GM03348 (cell line): ENCODE measurements around the gene COPS8.

Source experiments
- DNase-seq: peaks from one replicate; pipeline ENCODE4 v3.0.0; 2012; ENCODE audit warnings: low spot score

COPS8 gene

DNA sequence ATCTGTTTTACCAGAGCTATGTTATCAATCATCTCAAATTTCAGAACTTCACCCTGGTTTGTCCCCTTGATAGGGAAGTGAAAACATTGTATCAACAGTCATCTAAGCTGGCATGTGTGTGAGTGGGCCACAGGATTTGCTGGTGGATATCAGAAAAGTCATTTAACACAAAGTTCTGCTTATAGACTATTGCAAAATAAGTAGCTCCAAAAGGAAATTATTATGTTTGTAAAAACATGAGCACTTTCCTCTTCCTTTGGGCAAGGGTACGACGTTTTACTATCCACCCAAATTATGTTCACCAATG, 20.7 kb upstream of the COPS8 start:
- no peak for DNase-seq

DNA sequence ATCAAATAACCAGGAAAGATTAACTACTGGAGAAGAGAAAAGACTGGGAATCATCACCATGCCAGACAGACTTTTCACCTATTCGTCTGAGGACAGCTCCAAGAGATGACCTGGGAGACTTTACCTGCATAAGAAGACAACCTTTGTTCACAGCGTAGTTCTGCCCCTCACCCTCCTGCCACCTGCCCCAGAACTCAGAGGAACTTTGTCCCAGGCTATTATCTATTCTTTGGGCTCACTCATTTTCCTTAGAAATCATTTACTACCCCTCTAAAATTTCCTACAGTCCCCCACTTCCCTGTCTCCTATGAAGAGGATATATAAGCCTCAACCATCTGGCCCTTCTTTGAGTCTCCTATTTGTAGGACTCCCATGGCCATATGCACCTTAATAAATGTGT, 19.3 kb upstream of the COPS8 start:
- DNase-seq: no peak

DNA sequence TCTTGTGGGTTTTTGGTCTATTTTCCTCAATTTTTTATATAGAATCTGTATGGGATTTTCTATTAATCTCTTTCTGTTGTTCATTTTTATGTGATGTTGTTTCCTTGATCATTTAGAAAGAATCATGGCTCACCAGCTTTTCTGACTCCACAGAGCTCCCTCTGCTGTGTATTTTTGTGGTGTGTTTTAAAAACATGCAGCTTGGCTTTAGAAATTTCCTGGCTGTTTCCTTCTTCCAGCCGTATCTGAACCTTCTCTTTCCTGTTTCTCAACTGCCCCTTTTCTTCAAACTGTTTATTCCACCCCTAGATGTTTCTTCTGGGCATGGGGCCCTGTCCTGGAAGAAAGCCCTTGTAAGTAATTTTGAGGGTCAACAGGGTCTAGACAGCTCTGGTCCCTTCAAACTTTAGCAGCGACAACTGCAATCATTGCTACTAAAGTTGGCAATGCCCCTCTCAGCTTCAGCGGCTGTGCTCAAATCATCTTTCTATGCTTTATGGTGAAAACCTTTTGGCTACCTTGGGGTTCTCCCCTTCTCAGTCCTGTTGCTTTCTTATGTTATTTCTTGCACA, 17.6 kb upstream of the COPS8 start:
- no peak for DNase-seq

DNA sequence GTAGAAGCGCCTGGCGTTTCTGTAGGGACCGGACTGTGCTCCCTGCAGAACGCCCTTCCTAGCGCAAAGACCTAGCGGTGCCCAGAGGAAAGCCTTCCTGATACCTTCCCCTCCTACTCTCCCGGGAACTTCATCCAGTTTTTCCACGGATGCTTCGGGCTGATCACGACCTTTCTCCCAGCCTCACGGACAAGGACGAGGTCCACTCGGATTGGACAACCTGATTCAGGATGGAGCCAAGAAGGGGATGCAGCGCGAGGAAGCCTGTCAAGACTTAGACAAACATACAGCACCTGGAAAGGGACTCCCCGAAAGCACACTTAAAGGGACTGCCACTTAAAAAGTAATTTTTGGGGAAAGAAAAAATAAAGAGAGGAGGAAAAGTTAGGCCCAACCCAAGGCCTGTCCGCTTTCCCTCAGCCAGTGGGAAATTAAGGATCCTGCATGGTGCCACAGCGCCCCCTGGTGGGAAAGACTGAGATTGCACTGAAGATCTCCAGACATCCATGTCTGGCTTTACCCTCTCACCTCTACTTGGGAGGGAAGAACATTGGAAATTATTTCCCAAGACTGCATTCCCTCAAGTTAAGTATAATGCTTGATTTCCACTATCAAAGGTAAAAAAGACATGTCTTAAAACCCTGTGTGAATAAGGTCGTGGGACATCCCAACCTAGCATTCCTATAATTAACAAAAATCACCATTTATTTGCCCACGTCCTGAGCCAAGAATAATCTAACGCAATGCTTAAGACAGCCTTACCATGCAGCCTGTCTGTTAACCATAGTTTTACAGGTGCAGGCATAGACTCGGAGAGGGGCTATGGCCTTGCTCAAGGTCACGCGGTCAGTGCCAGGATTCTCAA, 13.4 kb upstream of the COPS8 start:
- DNase-seq: peak; percentile 79

DNA sequence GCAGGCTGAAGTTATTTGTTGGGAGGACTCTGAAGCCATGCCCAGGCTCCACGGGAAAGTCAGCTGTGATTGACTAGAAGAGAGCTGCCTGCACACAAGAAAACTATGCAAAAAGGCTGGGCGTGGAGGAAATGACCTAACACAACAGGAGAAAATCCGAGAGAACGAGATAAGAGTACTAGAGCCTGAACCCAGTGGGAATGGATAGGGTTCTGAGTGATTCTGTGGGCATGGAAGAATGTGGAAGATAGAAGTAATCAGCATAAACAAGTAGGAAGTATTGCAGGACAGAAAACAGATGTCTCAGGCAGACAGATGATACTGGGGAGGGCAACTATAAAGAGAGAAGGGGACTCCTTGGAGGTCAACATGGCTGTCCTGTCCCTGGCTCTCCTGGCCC, 12.1 kb upstream of the COPS8 start:
- peak; percentile 82 for DNase-seq

DNA sequence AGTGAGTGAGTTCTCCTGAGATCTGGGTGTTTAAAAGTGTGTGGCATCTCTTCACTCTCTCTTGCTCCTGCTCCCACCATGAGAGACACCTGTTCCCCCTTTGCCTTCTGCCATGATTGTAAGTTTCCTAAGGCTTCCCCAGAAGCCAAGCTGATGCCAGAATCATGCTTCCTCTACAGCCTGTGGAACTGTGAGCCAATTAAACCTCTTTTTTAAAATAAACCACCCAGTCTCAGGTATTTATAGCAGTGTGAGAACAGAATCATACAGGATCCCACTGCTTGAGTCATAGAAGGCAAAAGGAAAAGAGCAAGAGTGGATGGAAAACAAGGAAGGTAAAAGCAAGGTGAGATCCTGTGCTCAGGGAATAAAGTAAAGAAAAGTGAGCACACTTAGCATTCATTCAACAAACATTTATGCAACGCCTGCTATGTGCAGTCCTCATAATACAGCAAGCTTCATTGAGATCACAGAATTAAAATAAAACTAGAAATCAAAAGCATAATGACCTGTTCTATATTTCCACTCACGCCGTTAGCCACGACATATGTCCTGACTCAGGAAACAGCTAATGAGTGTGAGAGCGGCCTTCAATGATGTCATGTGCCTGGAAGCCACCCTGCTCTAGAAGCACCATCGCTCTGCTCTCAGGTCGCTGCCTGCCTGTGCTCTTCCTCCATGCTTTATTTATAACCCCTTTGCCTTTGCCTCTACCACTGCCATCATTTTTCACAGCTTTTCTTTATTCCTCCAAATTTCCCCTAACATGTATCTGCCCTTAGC, 11.3 kb upstream of the COPS8 start:
- DNase-seq: no peak

DNA sequence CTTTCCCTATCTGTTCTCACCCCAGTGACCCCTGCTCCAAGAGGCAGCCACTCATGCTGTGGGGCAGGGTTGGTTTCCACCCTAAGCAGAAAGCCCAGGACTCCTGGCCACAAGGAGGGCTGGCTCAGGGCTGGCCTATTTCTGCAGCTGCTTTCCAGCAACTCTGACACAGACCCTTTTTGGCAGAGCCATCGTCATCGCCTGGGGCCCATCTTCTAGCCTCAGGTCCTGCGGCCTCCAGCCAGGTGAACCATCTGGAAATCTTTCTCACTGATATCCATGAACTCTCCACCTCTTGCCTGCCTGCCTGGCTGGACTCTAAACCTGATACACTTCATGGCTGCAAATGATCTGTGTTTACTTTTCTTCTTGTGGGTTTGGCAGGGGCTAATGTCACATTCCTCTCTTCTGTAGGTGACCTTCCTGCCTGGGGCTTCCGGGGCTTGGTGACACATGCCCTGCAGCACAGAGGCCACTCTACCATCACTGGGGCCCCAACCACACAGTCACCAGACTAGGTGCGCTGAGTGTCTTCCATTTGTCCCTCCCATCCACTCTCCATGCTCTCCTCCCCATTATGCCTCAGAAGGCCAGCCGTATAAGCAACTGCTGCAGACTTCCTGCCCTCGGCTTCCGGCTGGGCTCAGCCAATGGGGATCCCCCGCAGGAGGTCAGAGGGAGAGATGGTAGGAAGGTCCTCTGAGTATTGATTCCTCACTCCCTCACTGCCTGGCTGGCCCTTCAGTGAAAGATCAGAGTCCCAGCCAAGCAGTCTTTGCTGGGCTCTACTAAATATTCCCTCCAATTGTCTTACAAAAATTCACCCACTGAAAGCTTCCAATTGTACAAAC, 9.7 kb upstream of the COPS8 start:
- no peak for DNase-seq

DNA sequence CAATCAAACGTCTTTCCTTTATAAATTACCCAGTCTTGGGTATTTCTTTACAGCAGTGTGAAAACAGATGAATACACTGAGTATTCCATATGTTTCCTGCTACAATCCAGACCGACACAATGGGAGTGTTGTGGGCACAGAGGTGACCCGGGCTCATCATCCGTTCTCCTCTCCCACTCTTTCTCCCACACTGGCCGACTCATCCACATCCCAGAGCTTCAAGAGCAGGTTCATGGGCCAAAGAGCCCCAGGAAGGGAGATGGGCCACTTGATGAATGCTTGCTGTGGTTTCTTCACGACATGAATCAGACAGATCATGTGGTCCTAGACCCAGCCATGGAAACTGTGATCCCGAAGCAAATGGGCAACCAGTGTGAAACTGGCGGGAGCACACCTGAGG, 4.1 kb upstream of the COPS8 start:
- DNase-seq: no peak

DNA sequence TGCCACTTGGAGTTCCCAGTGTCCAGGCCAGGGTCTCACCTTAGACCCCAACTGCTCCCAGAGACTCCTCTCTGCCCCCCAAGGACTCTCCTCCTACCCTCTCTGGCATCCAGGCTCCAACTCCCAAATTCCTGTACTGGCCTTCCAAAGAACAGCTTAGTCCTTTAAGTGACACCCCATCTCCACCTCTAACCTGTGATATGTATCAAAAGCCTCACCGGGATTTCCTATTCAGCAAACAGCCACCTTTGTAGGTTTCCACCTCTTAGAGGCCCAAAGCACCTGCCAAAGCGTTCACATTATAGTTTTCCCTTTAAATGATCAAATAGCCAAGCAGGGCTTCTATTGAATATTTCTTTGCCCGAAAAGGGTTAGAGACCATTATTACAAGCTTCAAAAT, 2.7 kb upstream of the COPS8 start:
- no peak for DNase-seq

DNA sequence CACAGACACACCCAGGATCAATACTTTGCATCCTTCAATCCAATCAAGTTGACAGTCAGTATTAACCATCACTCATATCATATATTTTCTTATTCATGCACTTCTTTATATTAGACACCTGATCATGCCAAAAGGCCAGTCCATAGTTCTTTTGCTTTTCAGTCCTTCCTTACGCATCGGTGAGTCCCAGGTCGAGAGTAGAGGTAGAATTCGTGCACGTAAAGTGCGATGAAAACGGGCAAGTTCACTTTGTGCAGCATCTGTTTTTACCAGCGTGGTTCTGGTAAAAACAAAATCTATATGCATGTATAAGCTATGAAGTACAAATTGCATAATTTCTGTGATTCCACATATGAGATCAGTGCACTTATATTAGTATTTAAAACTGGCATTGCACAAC, 1.2 kb upstream of the COPS8 start:
- no peak for DNase-seq

DNA sequence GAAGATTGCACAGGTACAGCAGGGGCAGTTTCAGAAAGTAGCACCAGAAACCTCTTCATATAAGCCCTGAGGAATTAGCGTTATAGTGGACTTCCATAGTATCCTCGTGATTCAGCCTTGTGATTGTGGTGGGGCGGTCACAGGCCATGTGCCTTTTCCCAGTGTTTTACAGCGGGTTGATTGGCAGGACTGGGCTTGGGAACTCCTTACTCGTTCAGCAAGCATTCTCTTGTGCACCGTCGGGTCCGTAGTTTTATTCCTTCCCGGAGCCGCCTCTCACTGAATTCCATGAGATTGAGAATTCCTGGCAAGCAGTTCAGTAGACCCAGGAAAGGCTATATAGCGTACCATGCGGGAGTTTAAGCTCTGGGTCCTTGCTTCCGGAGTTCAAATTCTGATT, 5.2 kb downstream of the COPS8 start:
- no peak for DNase-seq

DNA sequence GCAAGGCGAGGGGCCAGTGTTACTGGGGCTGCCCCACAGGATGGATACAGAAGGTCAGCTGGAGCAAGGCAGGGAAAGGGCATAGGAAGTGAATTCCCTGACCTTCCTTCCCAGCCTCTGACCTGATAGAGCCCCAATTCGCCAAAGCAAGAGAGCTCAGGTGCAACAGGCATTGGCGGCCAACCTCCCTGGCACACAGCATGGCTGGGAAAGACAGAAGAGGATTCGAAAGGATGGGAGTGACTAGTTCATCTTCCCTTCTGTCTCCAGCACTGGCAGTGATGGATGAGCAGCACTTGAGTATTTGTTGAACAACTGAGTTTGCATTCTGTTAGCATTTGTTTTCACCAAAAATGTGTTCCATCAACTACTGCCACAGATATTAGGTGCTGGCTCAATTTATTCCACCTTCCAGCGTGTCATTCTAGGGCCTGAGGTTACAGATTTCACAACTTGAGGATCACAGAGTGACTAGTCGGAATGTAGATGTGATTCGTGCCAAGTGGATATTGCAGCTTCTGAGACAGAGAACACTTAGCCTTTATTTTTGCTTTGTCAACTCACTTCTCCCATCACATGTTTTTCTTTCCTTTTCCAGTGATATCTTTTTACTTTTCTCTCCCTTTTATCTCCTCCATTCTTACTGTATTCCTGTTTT, 6.2 kb downstream of the COPS8 start:
- peak; percentile 51 for DNase-seq

DNA sequence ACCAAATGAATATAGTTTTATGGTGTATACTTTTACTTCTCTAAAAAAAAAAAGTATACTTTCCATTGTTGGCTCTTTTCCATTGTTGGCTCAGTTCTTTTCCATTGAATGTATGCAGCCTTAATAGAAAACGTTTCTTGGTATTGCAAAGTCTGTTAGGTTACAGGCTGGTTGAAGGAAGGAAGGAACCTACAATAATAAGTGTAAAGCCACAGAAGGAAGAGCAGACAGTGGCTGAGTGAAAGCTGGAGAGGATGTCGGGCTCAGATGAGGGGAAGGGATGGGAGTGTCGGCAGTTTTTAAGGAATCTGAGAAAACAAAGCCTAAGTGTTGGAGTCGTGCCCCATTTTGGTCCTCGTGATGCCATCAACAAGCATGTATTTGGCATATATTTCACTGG, 6.8 kb downstream of the COPS8 start:
- no peak for DNase-seq

DNA sequence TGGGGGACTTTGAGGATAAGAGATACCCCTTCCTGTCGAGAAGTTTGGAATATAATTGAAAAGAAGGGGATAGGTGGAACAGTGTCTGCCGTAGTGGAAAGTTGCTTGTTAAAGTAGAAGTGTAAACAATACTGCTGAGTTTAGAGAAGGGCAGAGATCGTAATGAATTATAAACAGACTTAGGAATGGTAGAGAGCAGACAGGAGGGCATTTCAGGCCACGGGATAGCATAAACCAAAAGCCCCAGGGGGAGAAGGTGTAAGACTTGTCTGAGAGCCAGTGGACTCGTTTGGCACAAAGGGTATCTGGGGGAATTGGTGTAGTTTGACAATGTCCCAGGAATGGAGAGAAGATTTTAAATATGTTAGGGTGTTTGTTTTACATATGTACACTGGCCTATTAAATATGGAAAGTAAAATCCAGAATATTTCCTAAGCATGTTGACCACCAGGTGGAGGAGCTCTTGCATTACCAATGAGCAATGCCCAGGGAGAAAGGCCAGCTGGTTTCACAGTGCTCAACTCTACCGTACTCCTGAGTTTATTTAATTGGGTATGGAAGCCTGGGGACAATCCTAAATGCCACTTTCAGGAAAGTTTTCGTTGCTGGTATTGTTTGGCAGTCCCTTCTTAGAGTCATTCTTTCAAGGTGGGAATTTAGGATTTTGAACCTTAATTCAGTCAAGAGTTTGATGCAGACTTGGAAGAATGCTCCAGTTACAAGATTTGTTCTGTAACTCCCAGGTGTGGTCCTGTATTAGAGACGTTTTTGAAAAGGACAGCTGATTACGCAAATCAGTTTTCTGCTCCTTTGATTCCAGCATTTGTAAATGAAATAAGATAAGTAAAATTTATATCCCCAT, 7.5 kb downstream of the COPS8 start:
- peak; percentile 64 for DNase-seq

DNA sequence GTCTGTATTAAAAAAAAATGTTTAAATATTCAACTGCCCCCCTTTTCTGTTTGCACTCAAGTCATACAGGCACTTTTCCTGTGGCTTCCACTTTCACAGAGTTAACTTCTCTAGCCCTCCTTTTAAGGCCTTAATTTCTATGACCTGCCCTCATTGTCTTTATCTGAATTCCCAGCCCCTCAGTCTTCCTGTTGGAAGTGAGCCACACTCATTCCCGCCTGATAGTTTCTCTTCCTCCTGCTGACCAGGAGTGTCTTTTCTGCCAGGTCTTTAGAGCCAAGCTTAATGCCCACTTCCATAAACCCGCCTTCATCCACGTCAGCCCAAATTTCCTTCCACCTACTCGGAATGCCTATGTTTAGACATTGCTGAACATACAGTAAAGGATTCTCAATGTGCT, 10.5 kb downstream of the COPS8 start:
- no peak for DNase-seq

DNA sequence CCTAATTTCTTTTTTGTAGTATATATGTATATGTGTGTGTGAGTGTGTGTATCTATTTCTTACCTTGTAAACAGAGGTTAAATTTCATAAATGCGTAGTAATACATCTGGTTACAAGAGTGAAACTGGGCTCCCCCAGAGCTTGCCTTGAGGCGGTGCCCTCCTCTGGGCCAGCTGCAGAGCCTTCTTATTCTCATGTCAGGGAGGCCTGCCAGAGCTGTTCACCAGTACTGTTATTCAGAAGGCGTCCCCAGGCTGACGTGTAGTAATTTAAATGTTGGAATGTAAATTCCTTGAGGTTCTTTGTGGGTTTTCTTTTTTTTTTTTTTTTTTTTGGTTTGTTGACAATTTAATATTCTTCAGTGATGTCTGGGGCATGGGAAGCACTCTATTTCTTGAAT, 11.2 kb downstream of the COPS8 start:
- DNase-seq: no peak

DNA sequence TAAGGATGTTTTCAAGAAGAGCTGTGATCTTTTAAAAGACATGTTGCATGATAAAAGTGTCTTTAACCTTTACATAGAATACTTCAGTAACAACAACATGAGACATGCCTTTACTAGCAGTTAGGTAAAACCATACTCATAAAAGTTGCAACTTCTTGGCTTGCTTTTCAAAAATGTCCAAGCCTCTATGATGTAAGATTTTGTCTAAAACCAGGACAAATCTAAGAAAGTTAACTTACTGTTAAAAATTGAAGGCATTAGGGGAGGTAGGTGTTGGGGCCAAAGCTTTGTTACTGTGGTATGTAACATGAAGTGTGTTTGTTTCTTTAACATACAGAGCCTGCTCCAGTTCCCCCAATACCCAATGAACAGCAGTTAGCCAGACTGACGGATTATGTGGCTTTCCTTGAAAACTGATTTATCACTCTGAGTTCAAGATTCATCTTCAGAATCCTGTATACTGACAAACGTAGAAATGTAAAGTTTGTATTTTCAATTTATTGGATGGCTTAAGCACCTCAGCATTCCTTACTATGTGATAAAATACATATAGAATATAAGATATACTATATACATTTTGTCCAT, 11.7 kb downstream of the COPS8 start:
- no peak for DNase-seq

DNA sequence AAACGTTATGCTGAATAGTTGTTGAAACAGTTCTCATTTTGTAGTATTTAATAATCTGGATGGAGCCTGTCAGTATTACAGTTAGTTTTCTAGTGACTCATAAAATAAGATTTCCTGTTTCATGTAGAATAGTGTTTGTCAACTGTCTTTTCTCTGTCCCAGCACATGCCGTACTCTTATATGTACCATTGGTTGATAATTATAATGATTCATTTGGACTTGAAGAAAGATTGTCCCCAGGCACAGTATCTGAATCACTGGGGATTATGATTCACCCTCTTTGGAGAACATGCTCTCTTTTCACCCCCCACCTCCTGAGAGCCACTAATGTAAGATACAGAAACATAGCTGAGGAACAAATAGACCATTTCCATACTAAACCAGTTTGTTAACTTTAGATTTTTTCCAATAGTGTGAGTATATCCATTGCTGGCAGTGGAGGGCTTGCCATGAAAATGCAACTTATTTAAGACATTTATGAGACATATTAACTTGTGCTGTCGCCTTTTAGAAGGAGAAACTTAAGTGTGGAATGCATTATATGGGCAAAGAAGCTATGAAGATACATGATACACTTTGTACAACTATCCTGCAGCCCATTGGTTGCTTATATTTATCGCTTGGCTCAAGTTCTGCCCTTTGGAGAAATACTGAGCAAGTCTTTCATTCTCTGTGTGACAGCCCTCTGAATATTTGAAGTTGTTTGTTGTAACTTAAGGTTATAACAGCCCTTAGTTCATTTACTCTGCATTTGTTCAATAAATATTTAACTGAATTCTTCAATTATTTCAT, 12.4 kb downstream of the COPS8 start:
- DNase-seq: peak; percentile 57

DNA sequence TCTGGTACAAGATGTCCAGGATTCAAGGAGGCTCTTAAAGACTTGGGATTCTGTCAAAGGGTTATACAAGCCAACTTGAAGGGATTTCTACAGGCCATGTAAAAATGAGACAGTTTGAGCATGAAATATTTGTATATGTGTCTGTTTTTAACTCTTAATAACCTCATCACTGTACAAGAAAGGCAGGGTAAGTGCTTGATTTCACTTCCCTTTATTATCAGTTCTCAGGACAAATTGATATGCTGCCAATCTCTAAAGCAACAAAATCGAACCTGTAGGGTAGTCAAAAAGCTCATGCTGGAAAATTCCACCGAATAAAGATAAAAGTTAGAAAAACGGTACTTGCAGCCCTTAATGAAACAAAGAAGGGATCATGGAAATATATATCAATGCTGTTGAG, 14.1 kb downstream of the COPS8 start:
- DNase-seq: no peak
